ENCODE results near the gene ROPN1B.

- TF ChIP-seq CTCF (IDR thresholded peaks at IDR 0.05; ENCODE audit: insufficient read depth, low read length, poor library complexity, severe bottlenecking) (no peak), EZH2phosphoT487 (conservative IDR thresholded peaks at IDR 0.05; ENCODE audit: low read length) (no peak)
Measured at GRCh38 chr3:126008219-126008618, 39.2 kb downstream of the ROPN1B start.
